HL-60 (cell line): ENCODE measurements around the gene EIF3K.

Experiments
- GABPA ChIP-seq: IDR thresholded peaks from 2 replicates; pipeline ENCODE4 v1.6.1; 2012; ENCODE audit warnings: low read depth
- POLR2AphosphoS5 ChIP-seq: IDR thresholded peaks from 2 replicates; pipeline ENCODE4 v1.6.1; 2012; ENCODE audit warnings: low read depth
- SPI1 ChIP-seq: IDR thresholded peaks from 2 replicates; pipeline ENCODE4 v1.6.1; 2012; ENCODE audit warnings: low read depth, mild to moderate bottlenecking, borderline replicate concordance
- TF ChIP-seq, protein P1 (sequence below): IDR thresholded peaks from one replicate; pipeline ENCODE4 v1.5.1; 2011; ENCODE audit warnings: low read length, control low read depth, inconsistent platforms; ENCODE audit not compliant: insufficient read depth
- TF ChIP-seq, protein P2 (sequence below): IDR thresholded peaks from 2 replicates; pipeline ENCODE4 v1.6.1; 2012; ENCODE audit warnings: low read depth; ENCODE audit not compliant: insufficient replicate concordance

DNA sequence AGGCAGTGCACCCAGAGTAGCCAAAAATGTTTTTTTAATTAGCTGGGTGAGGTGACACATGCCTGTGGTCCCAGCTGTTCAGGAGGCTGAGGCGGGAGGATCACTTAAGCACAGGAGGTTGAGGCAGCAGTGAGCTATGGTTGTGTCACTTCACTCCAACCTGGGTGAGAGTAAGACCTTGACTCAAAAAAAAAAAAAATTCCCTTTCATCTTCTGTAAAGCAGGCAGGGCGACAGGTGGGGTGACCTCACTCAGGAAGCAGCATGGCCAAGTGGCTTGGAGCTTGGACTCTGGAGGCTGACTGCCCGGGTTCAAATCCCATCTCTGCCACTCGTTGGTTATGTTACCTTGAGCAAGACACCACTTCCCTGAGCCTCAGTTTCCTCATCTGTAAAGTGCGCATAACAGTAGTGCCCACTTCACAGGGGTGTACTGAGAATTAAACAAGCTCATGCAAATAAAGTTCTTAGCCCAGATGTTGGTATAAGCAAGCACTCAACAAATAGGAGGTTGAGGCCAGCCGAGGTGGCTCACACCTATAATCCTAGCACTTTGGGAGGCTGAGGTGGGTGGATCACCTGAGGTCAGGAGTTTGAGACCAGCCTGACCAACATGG, 49.5 kb upstream of the EIF3K start:
- TF ChIP-seq, protein P1, sequence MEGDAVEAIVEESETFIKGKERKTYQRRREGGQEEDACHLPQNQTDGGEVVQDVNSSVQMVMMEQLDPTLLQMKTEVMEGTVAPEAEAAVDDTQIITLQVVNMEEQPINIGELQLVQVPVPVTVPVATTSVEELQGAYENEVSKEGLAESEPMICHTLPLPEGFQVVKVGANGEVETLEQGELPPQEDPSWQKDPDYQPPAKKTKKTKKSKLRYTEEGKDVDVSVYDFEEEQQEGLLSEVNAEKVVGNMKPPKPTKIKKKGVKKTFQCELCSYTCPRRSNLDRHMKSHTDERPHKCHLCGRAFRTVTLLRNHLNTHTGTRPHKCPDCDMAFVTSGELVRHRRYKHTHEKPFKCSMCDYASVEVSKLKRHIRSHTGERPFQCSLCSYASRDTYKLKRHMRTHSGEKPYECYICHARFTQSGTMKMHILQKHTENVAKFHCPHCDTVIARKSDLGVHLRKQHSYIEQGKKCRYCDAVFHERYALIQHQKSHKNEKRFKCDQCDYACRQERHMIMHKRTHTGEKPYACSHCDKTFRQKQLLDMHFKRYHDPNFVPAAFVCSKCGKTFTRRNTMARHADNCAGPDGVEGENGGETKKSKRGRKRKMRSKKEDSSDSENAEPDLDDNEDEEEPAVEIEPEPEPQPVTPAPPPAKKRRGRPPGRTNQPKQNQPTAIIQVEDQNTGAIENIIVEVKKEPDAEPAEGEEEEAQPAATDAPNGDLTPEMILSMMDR = no peak
- TF ChIP-seq, protein P2, sequence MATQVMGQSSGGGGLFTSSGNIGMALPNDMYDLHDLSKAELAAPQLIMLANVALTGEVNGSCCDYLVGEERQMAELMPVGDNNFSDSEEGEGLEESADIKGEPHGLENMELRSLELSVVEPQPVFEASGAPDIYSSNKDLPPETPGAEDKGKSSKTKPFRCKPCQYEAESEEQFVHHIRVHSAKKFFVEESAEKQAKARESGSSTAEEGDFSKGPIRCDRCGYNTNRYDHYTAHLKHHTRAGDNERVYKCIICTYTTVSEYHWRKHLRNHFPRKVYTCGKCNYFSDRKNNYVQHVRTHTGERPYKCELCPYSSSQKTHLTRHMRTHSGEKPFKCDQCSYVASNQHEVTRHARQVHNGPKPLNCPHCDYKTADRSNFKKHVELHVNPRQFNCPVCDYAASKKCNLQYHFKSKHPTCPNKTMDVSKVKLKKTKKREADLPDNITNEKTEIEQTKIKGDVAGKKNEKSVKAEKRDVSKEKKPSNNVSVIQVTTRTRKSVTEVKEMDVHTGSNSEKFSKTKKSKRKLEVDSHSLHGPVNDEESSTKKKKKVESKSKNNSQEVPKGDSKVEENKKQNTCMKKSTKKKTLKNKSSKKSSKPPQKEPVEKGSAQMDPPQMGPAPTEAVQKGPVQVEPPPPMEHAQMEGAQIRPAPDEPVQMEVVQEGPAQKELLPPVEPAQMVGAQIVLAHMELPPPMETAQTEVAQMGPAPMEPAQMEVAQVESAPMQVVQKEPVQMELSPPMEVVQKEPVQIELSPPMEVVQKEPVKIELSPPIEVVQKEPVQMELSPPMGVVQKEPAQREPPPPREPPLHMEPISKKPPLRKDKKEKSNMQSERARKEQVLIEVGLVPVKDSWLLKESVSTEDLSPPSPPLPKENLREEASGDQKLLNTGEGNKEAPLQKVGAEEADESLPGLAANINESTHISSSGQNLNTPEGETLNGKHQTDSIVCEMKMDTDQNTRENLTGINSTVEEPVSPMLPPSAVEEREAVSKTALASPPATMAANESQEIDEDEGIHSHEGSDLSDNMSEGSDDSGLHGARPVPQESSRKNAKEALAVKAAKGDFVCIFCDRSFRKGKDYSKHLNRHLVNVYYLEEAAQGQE = no peak
- TF ChIP-seq GABPA (no peak), POLR2AphosphoS5 (no peak), SPI1 (no peak)
